Esophagus squamous epithelium (tissue), 5 donors: ENCODE data around the gene RAB39B. TPM values are rescaled to one million over a fixed set of nuclear protein-coding genes. Genes with fewer than 3 reads are reported as not detected.

ENCODE experiments used
- DNase-seq: peaks from one replicate; lab custom pipeline; 2025; lab: John Stamatoyannopoulos, UW
- H3K27ac ChIP-seq, 4 donors: fragments of 200-600 bp; sonication (generic); one replicate each; pipeline ENCODE4 v1.5.1; 2016 to 2019; ENCODE audit warnings: mild to moderate bottlenecking in 1 of 4
- H3K27me3 ChIP-seq, 4 donors: fragments of 200-600 bp; sonication (generic); 1 replicate in 3 of 4; 2 replicates in 1 of 4; pipeline versions ENCODE4 v1.5.1 to v1.6.0; 2017 to 2021; ENCODE audit warnings: antibody characterized with exemption in 1 of 4
- H3K36me3 ChIP-seq, 3 donors: fragments of 200-600 bp; sonication (generic); one replicate each; pipeline ENCODE4 v1.5.1; 2016 to 2019
- H3K4me1 ChIP-seq, 3 donors: fragments of 200-600 bp; sonication (generic); one replicate each; pipeline ENCODE4 v1.5.1; 2017 to 2019
- H3K4me3 ChIP-seq, 4 donors: fragments of 200-600 bp; sonication (generic); 1 replicate in 3 of 4; 2 replicates in 1 of 4; pipeline ENCODE4 v1.5.1; 2016 to 2019; ENCODE audit warnings: mild to moderate bottlenecking in 2 of 4, moderate library complexity in 1 of 4
- H3K9me3 ChIP-seq, 3 donors: fragments of 200-600 bp; sonication (generic); one replicate each; pipeline ENCODE4 v1.5.1; 2016 to 2019
- POLR2A ChIP-seq, 4 donors: fragments of 450-650 bp; IDR thresholded peaks; one replicate each; pipeline ENCODE4 v1.6.1; 2017; ENCODE audit warnings: antibody characterized with exemption in 4 of 4, mild to moderate bottlenecking in 4 of 4, moderate library complexity in 3 of 4
- WGBS, 2 donors: methylation state at CpG; one replicate each; pipeline ENCODE4 v1.1.5; 2018; 5-methylcytosine and 5-hydroxymethylcytosine counted together
- intact Hi-C: fragments of 100-400 bp; cut with DNase I; formaldehyde crosslinking; loops from one replicate; pipeline ENCODE4 v1.15.0; 2022
- total RNA-seq, 4 donors: library from RNA; depleted of rRNA; stranded (reverse); fragments of >200 nt; gene quantifications; one replicate each; pipeline ENCODE4 v1.1.0, GENCODE V29; 2016
- TF ChIP-seq, protein P1 (sequence below), 6 experiments: fragments of 450-650 bp in 4 of 6; fragments of 200-600 bp in 2 of 6; sonication (generic) in 2 of 6; IDR thresholded peaks; one replicate each; pipeline ENCODE4 v1.5.1; 2016 to 2019; ENCODE audit warnings: antibody characterized with exemption in 6 of 6, mild to moderate bottlenecking in 4 of 6, moderate library complexity in 4 of 6
- donor health status: DM: yes; HTN: yes; CAD: no.

The RAB39B gene
- total RNA-seq, 4 donors from 2014 or later = 0.08 to 0.41 (median 0.28) TPM

- 59 to 88% methylated on average over 1 of the region's 1 CpG for WGBS, 2 donors
- intact Hi-C loops = no loop called here
- Histone ChIP-seq H3K27me3 (peaks cover 0 to 5% (median 0%) of the 10 kb centered on the region in 4 donors), H3K9me3 (no peaks in the 10 kb centered on the region), H3K4me3 (no peak overlapping the region), H3K27ac (no peak overlapping the region), H3K4me1 (no peaks in the 10 kb centered on the region), H3K36me3 (no peaks in the 10 kb centered on the region)
- TF ChIP-seq, protein P1, sequence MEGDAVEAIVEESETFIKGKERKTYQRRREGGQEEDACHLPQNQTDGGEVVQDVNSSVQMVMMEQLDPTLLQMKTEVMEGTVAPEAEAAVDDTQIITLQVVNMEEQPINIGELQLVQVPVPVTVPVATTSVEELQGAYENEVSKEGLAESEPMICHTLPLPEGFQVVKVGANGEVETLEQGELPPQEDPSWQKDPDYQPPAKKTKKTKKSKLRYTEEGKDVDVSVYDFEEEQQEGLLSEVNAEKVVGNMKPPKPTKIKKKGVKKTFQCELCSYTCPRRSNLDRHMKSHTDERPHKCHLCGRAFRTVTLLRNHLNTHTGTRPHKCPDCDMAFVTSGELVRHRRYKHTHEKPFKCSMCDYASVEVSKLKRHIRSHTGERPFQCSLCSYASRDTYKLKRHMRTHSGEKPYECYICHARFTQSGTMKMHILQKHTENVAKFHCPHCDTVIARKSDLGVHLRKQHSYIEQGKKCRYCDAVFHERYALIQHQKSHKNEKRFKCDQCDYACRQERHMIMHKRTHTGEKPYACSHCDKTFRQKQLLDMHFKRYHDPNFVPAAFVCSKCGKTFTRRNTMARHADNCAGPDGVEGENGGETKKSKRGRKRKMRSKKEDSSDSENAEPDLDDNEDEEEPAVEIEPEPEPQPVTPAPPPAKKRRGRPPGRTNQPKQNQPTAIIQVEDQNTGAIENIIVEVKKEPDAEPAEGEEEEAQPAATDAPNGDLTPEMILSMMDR (IDR thresholded peaks at IDR 0.05) = no peak
- no peak for TF ChIP-seq POLR2A (IDR thresholded peaks at IDR 0.05)
- DNase-seq = no peak
Measured at GRCh38 chrX:155266439-155266838, 2.1 kb upstream of the RAB39B start.

GRCh38 chrX:155262970-155263754, 1.1 kb downstream of the RAB39B start:
- no peak for DNase-seq
- no peaks in the 10 kb centered on the region for H3K4me1 ChIP-seq
- H3K9me3 ChIP-seq = no peaks in the 10 kb centered on the region
- peaks cover 0 to 5% (median 0%) of the 10 kb centered on the region in 4 donors for H3K27me3 ChIP-seq
- no peaks in the 10 kb centered on the region for H3K36me3 ChIP-seq
- intact Hi-C loops = no loop called here
- no peak overlapping the region for H3K27ac ChIP-seq
- H3K4me3 ChIP-seq = peak overlapping the region in 2 of 4 donors; percentile 38 to 60
- 36 to 38% methylated on average over 5 of the region's 5 CpGs for WGBS, 2 donors
- TF ChIP-seq, protein P1 (IDR thresholded peaks at IDR 0.05) = no peak
- TF ChIP-seq POLR2A (IDR thresholded peaks at IDR 0.05) = no peak

DNA sequence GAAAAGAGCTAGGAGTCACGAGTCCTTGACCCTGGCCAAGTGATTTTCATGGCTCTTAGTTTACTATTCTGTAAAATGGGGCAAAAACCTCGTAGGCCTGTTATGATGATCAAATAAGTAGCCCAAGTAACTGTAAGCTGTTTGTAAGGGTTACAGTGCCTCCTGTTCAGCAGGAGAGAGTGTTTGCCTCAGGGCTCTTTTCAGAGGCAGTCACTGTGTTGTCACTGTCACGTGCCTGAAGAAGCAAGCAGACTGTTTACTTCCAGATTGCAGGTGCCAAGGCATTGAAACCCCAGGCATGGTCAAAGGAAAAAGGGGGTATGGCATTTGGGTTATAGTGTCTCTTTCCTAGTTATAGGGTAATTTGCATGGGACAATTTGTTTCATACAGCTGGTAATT, 4.5 kb downstream of the RAB39B start:
- no peak overlapping the region for H3K4me3 ChIP-seq
- TF ChIP-seq, protein P1 (IDR thresholded peaks at IDR 0.05) = no peak
- no peak for TF ChIP-seq POLR2A (IDR thresholded peaks at IDR 0.05)
- H3K27ac ChIP-seq = no peak overlapping the region
- WGBS, 2 donors = 36 to 65% methylated on average over 3 of the region's 3 CpGs
- H3K27me3 ChIP-seq = peaks cover 0 to 5% (median 0%) of the 10 kb centered on the region in 4 donors
- intact Hi-C loops = no loop called here
- no peak for DNase-seq
- H3K9me3 ChIP-seq = no peaks in the 10 kb centered on the region
- H3K4me1 ChIP-seq = no peaks in the 10 kb centered on the region
- no peaks in the 10 kb centered on the region for H3K36me3 ChIP-seq

DNA sequence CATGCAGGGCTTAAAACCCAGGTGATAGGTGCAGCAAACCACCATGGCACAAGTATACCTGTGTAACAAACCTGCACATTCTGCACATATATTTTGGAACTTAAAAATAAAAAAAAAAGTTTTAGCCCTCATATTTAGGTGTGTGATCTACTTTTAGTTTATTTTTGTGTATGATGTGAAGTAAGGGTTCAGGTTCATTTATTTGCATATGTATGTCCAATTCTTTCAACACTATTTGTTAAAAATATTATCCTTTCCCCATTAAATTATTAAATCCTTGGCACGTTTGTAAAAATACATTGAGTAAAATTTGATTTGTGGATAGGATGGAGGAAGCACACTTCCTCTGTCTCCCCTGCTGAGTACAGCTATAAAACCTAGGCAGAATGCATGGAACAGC, 12.9 kb downstream of the RAB39B start:
- intact Hi-C loops = no loop called here
- no peaks in the 10 kb centered on the region for H3K4me1 ChIP-seq
- TF ChIP-seq, protein P1 (IDR thresholded peaks at IDR 0.05) = no peak
- no peak for TF ChIP-seq POLR2A (IDR thresholded peaks at IDR 0.05)
- 53 to 70% methylated on average over 1 of the region's 1 CpG for WGBS, 2 donors
- H3K9me3 ChIP-seq = no peaks in the 10 kb centered on the region
- H3K4me3 ChIP-seq = no peak overlapping the region
- H3K36me3 ChIP-seq = no peaks in the 10 kb centered on the region
- H3K27me3 ChIP-seq = no peaks in the 10 kb centered on the region
- no peak for DNase-seq
- no peak overlapping the region for H3K27ac ChIP-seq

DNA sequence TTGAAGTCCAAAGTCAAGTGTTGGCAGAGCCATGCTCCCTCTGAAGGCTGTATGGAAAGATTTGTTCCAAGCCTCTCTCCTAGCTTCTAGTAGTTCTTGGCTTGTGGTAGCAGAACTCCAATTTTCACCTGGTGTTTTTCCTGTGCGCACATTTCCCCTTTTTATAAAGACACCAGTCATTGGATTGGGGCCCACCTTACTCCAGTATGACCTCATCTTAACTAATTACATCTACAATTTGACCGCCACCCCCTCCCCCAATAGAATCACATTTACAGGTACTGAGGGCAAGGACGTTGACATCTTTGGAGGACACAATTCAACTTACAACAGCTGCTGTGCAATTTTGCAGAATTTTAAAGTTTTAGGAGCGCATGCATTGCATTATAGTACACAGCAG, 16.8 kb downstream of the RAB39B start:
- intact Hi-C loops = no loop called here
- WGBS, 2 donors = 63 to 79% methylated on average over 3 to 4 of the region's 4 CpGs

More for the DNA sequence above, 16.8 kb downstream of the RAB39B start:
- Histone ChIP-seq H3K27ac (no peak overlapping the region), H3K9me3 (no peaks in the 10 kb centered on the region), H3K36me3 (no peaks in the 10 kb centered on the region), H3K27me3 (no peaks in the 10 kb centered on the region), H3K4me1 (no peaks in the 10 kb centered on the region), H3K4me3 (no peak overlapping the region)
- no peak for DNase-seq
- no peak for TF ChIP-seq POLR2A (IDR thresholded peaks at IDR 0.05)
- TF ChIP-seq, protein P1 (IDR thresholded peaks at IDR 0.05) = no peak
